K562 (cell line): ENCODE data around the gene ASF1B. TPM values are rescaled to one million over a fixed set of nuclear protein-coding genes. Genes with fewer than 3 reads are reported as not detected.

Experiments
- CCNT2 ChIP-seq: IDR thresholded peaks from 2 replicates; pipeline ENCODE4 v1.6.1; 2011; ENCODE audit warnings: borderline replicate concordance, low read depth, mild to moderate bottlenecking, moderate library complexity, mixed read lengths, low read length; ENCODE audit not compliant: insufficient read length; ENCODE audit errors: extremely low read depth
- CSDE1 ChIP-seq, 2 experiments: fragments of 450-650 bp; IDR thresholded peaks; 2 replicates each; pipeline ENCODE4 v1.6.1; 2016; ENCODE audit warnings: mild to moderate bottlenecking in 1 of 2
- CXXC5 ChIP-seq: fragments of 250-450 bp; sonication (Bioruptor Pico); IDR thresholded peaks from 2 replicates; pipeline ENCODE4 v1.8.0; 2022; ENCODE audit warnings: inconsistent platforms, mild to moderate bottlenecking, moderate library complexity
- ELF2 ChIP-seq: fragments of 250-450 bp; sonication (Bioruptor Pico); IDR thresholded peaks from 2 replicates; pipeline ENCODE4 v1.5.0; 2021; ENCODE audit warnings: mild to moderate bottlenecking
- ERF ChIP-seq: fragments of 450-650 bp; formaldehyde crosslinking; IDR thresholded peaks from 2 replicates; pipeline ENCODE4 v1.4.0; 2020; ENCODE audit warnings: mild to moderate bottlenecking, mixed read lengths
- MYC ChIP-seq, 2 experiments: fragments of 250-450 bp in 1 of 2; sonication (Bioruptor Pico) in 1 of 2; IDR thresholded peaks; 2 replicates each; pipeline versions ENCODE4 v1.5.1 to v1.6.1; 2012 to 2021; ENCODE audit warnings: low read depth in 2 of 2, borderline replicate concordance in 1 of 2, improper control_type of control experiment in 1 of 2, low read length in 1 of 2, mild to moderate bottlenecking in 1 of 2, moderate library complexity in 1 of 2
- MYNN ChIP-seq, 2 experiments: sonication (generic); formaldehyde crosslinking in 1 of 2; IDR thresholded peaks; 2 replicates each; pipeline versions ENCODE4 v1.5.0 to v1.6.1; 2016 to 2020; ENCODE audit warnings: antibody characterized with exemption in 1 of 2, missing genetic modification reagents in 1 of 2
- RCOR1 ChIP-seq, 2 experiments: IDR thresholded peaks; 2 replicates each; pipeline ENCODE4 v1.6.1; 2012; ENCODE audit warnings: low read depth in 2 of 2, low read length in 2 of 2, borderline replicate concordance in 1 of 2, improper control_type of control experiment in 1 of 2
- TCF7 ChIP-seq: sonication (generic); IDR thresholded peaks from 2 replicates; pipeline ENCODE4 v1.6.1; 2016; ENCODE audit warnings: antibody characterized with exemption, borderline replicate concordance
- ZBTB17 ChIP-seq: fragments of 450-650 bp; formaldehyde crosslinking; IDR thresholded peaks from 2 replicates; pipeline ENCODE4 v1.4.0; 2020; ENCODE audit warnings: mild to moderate bottlenecking
- ZBTB9 ChIP-seq: fragments of 450-650 bp; formaldehyde crosslinking; IDR thresholded peaks from 2 replicates; pipeline ENCODE4 v1.4.0; 2020; ENCODE audit warnings: mild to moderate bottlenecking, moderate library complexity
- ZFPM2 ChIP-seq: fragments of 250-450 bp; sonication (Bioruptor Pico); IDR thresholded peaks from 2 replicates; pipeline ENCODE4 v1.5.1; 2022; ENCODE audit warnings: mild to moderate bottlenecking
- ZFX ChIP-seq: sonication (generic); formaldehyde crosslinking; IDR thresholded peaks from 2 replicates; pipeline ENCODE4 v1.8.0; 2022; ENCODE audit warnings: mild to moderate bottlenecking, missing genetic modification reagents, moderate library complexity
- ZNF24 ChIP-seq: fragments of 450-650 bp; IDR thresholded peaks from 2 replicates; pipeline ENCODE4 v1.6.1; 2016
- polyA plus RNA-seq, 8 experiments: library from polyadenylated mRNA; depleted of rRNA in 4 of 8; stranded (reverse) in 5 of 8; unstranded in 3 of 8; fragments of >200 nt; fragmentation: Nextera tagmentation in 2 of 8; fragmentation: Illumina TruSeq in 1 of 8; extraction: Ambion mirVana in 2 of 8; extraction: Trizol in 1 of 8; gene quantifications; 2 replicates each; pipeline versions ENCODE4 v1.2.1 to v1.2.3, GENCODE V29; 2011 to 2014; ENCODE audit warnings: inconsistent platforms in 1 of 8, missing spikeins in 1 of 8
- total RNA-seq, 7 experiments: library from RNA; depleted of rRNA in 6 of 7; stranded (reverse); fragments of >200 nt in 6 of 7; fragmentation: Illumina TruSeq in 2 of 7; extraction: Trizol in 2 of 7; gene quantifications; 2 replicates each; pipeline versions ENCODE4 v1.2.1 to v1.2.3, GENCODE V29; 2011 to 2021; ENCODE audit warnings: low replicate concordance in 1 of 7
- TF ChIP-seq, protein P1 (sequence below), 2 experiments: fragments of 200-800 bp in 1 of 2; sonication (Bioruptor generic) in 1 of 2; sonication (generic) in 1 of 2; formaldehyde crosslinking in 1 of 2; IDR thresholded peaks in 1 of 2; conservative IDR thresholded peaks in 1 of 2; 2 replicates each; pipeline versions ENCODE4 v1.5.0 to v1.6.1; 2016 to 2020; ENCODE audit warnings: missing compliant biosample characterization in 1 of 2, missing genetic modification characterization in 1 of 2, missing genetic modification reagents in 1 of 2
- TF ChIP-seq, protein P2 (sequence below): fragments of 450-650 bp; conservative IDR thresholded peaks from 2 replicates; pipeline ENCODE4 v1.6.1; 2016; ENCODE audit warnings: missing genetic modification characterization, low read depth, mild to moderate bottlenecking, missing compliant biosample characterization, moderate library complexity
- TF ChIP-seq, protein P3 (sequence below): fragments of 250-450 bp; sonication (Bioruptor Pico); IDR thresholded peaks from 2 replicates; pipeline ENCODE4 v1.4.0; 2020; ENCODE audit warnings: borderline replicate concordance
- TF ChIP-seq, protein P4 (sequence below): fragments of 250-450 bp; sonication (Bioruptor Pico); IDR thresholded peaks from 2 replicates; pipeline ENCODE4 v1.8.0; 2021; ENCODE audit warnings: mild to moderate bottlenecking, moderate library complexity

ASF1B gene
- total and polyA plus RNA-seq, 9 of the 15 experiments (the other 6 are each of a cell fraction or from before 2014, with no cell fraction given), result 6.0 to 69.4 (median 53.3) TPM

GRCh38 chr19:14118165-14119051 is 18.0 kb downstream of the ASF1B start (continued):
- TF ChIP-seq, protein P1, sequence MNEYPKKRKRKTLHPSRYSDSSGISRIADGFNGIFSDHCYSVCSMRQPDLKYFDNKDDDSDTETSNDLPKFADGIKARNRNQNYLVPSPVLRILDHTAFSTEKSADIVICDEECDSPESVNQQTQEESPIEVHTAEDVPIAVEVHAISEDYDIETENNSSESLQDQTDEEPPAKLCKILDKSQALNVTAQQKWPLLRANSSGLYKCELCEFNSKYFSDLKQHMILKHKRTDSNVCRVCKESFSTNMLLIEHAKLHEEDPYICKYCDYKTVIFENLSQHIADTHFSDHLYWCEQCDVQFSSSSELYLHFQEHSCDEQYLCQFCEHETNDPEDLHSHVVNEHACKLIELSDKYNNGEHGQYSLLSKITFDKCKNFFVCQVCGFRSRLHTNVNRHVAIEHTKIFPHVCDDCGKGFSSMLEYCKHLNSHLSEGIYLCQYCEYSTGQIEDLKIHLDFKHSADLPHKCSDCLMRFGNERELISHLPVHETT (CRISPR knock-in tag; conservative IDR thresholded peaks at IDR 0.05 in 1 of 2, IDR thresholded peaks at IDR 0.05 in 1 of 2), result peak in 1 of 2 experiments; percentile 98; a peak in 2 of 4 replicates
- TF ChIP-seq ZFPM2 (CRISPR knock-in tag) (no peak), ZBTB17 (CRISPR knock-in tag) (0 out of 2 replicates have a peak, but pooled peaks have one; percentile 14), ZFX (CRISPR knock-in tag) (peak; percentile 97), MYNN (IDR thresholded peaks at IDR 0.05) (0 out of 2 replicates have a peak, but pooled peaks have one; percentile 53), MYNN (CRISPR knock-in tag; IDR thresholded peaks at IDR 0.05) (no peak), ZNF24 (peak; percentile 17; the same call in 1 of the 2 replicates), MYC (IDR thresholded peaks at IDR 0.05; ENCODE audit: low read depth, low read length) (peak; percentile 20; the same call in 1 of the 2 replicates), MYC (CRISPR knock-in tag; IDR thresholded peaks at IDR 0.05; ENCODE audit: borderline replicate concordance, low read depth) (no peak), CXXC5 (CRISPR knock-in tag) (0 out of 2 replicates have a peak, but pooled peaks have one; percentile 69), RCOR1 (IDR thresholded peaks at IDR 0.05; ENCODE audit: borderline replicate concordance in 1 of 2, low read depth in 2 of 2, low read length in 2 of 2) (no peak; a peak in 1 of 4 replicates), CCNT2 (peak; percentile 72), TCF7 (no peak), CSDE1 (IDR thresholded peaks at IDR 0.05) (no peak), ZBTB9 (CRISPR knock-in tag) (peak; percentile 72; the same call in 1 of the 2 replicates), ERF (CRISPR knock-in tag) (peak; percentile 42; the same call in 1 of the 2 replicates), ELF2 (CRISPR knock-in tag) (peak; percentile 64; the same call in 1 of the 2 replicates)
- TF ChIP-seq, protein P2, sequence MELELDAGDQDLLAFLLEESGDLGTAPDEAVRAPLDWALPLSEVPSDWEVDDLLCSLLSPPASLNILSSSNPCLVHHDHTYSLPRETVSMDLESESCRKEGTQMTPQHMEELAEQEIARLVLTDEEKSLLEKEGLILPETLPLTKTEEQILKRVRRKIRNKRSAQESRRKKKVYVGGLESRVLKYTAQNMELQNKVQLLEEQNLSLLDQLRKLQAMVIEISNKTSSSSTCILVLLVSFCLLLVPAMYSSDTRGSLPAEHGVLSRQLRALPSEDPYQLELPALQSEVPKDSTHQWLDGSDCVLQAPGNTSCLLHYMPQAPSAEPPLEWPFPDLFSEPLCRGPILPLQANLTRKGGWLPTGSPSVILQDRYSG (tag), result peak; percentile 62
- TF ChIP-seq, protein P3, sequence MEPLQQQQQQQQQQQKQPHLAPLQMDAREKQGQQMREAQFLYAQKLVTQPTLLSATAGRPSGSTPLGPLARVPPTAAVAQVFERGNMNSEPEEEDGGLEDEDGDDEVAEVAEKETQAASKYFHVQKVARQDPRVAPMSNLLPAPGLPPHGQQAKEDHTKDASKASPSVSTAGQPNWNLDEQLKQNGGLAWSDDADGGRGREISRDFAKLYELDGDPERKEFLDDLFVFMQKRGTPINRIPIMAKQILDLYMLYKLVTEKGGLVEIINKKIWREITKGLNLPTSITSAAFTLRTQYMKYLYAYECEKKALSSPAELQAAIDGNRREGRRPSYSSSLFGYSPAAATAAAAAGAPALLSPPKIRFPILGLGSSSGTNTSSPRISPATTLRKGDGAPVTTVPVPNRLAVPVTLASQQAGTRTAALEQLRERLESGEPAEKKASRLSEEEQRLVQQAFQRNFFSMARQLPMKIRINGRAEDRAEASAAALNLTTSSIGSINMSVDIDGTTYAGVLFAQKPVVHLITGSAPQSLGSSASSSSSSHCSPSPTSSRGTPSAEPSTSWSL, result no peak
- TF ChIP-seq, protein P4, sequence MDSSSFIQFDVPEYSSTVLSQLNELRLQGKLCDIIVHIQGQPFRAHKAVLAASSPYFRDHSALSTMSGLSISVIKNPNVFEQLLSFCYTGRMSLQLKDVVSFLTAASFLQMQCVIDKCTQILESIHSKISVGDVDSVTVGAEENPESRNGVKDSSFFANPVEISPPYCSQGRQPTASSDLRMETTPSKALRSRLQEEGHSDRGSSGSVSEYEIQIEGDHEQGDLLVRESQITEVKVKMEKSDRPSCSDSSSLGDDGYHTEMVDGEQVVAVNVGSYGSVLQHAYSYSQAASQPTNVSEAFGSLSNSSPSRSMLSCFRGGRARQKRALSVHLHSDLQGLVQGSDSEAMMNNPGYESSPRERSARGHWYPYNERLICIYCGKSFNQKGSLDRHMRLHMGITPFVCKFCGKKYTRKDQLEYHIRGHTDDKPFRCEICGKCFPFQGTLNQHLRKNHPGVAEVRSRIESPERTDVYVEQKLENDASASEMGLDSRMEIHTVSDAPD (CRISPR knock-in tag), result no peak
